Right cardiac atrium (tissue), 5 donors: ENCODE data around the gene HOXB8. TPM values are rescaled to one million over a fixed set of nuclear protein-coding genes. Genes with fewer than 3 reads are reported as not detected.

Experiments
- ATAC-seq, 2 donors: fragments of 200-7000 bp; cut with Tn5 transposase; one replicate each; pipeline versions ENCODE4 v1.8.0 to v1.9.1; 2020; ENCODE audit warnings: moderate library complexity in 2 of 2, mild to moderate bottlenecking in 1 of 2
- DNase-seq, 3 donors: peaks; one replicate each; pipeline ENCODE4 v3.0.0-alpha.2; 2020
- H3K27ac ChIP-seq: one replicate; pipeline ENCODE4 v1.5.1; 2013; ENCODE audit warnings: mild to moderate bottlenecking, low read length, control low read depth, moderate library complexity
- H3K27me3 ChIP-seq: one replicate; pipeline ENCODE4 v1.6.1; 2013; ENCODE audit not compliant: control insufficient read depth, insufficient read depth
- H3K4me1 ChIP-seq: one replicate; pipeline ENCODE4 v1.6.1; 2013; ENCODE audit warnings: low read length; ENCODE audit not compliant: control insufficient read depth, insufficient read depth
- H3K4me3 ChIP-seq: one replicate; pipeline ENCODE4 v1.5.1; 2013; ENCODE audit warnings: low read length, control low read depth
- H3K9me3 ChIP-seq: one replicate; pipeline ENCODE4 v1.6.1; 2013; ENCODE audit warnings: low read length; ENCODE audit not compliant: control insufficient read depth
- WGBS: extraction: QIAGEN DNeasy Blood & Tissue Kit; methylation state at CpG from one replicate; pipeline ENCODE4 v1.1.7; 2013; 5-methylcytosine and 5-hydroxymethylcytosine counted together
- intact Hi-C, 4 donors: fragments of 100-400 bp; cut with DNase I; formaldehyde crosslinking; loops; one replicate each; pipeline versions ENCODE4 v1.11.0 to v1.14.0; 2022 to 2023
- polyA plus RNA-seq: library from polyadenylated mRNA; stranded (reverse); fragments of 200-250 nt; gene quantifications from one replicate; pipeline ENCODE4 v1.2.3, GENCODE V29; 2013
- total RNA-seq, 4 donors: library from RNA; stranded (reverse); fragmentation: NEBNext Ultra II Directional; extraction: Animal tissue kit (Norgen Biotek cat#: 25700); gene quantifications; one replicate each; pipeline ENCODE4 v1.2.1, GENCODE V29; 2021
- donor health status: healthy with polysubstance abuse.
- donor health status: DM: no; HTN: yes; CAD: no.
- donor health status: DM: no; HTN: no; CAD: no.
- donor health status: DM: no; HTN: yes; CAD: no; lungs with severe emphysema.
- donor health status: DM: yes; HTN: yes; CAD: no.

HOXB8 gene
- total and polyA plus RNA-seq, 5 donors, result not detected

DNA sequence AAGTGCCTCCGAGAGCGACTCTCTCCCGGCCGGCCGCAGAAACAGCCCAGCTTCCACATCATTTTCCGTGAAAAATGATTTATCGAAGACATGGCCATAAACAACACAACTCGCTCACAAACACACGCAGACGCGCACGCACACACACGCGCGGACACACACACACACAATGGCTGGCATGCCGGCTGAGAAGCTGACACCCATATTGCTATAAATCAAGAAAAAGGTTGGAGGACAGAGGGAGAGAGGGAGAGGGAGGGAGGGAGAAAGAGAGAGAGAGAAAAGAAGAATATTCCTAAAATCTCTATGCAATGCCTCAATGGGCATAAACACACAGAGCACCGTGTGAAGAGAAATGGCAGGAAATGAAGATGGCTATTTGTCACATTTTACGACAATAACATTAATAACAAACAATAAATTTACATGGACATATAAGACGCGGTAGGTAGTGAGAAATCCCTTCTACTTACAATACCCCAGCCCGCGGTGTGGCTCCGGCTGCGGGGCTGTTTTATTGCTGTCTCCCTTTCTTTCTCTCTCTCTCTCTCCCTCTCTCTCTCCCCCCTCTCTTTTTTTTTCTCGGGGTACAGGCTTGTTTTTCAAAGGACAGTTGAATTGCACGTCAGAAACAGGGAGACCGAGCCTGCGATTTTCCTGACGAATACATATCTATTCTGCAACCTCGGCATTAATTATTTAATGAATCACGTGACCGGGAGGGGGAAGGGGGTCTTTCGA, 46.4 kb downstream of the HOXB8 start:
- 20% methylated on average over 33 of the region's 33 CpGs for WGBS
- intact Hi-C loops, result no loop called here
- DNase-seq, result no peak
- no peak for ATAC-seq
- Histone ChIP-seq H3K27ac (peak overlapping the region; percentile 0), H3K27me3 (peaks cover 5% of the 10 kb centered on the region), H3K4me3 (peak overlapping the region; percentile 22), H3K4me1 (peaks cover 8% of the 10 kb centered on the region), H3K9me3 (no peaks in the 10 kb centered on the region)

DNA sequence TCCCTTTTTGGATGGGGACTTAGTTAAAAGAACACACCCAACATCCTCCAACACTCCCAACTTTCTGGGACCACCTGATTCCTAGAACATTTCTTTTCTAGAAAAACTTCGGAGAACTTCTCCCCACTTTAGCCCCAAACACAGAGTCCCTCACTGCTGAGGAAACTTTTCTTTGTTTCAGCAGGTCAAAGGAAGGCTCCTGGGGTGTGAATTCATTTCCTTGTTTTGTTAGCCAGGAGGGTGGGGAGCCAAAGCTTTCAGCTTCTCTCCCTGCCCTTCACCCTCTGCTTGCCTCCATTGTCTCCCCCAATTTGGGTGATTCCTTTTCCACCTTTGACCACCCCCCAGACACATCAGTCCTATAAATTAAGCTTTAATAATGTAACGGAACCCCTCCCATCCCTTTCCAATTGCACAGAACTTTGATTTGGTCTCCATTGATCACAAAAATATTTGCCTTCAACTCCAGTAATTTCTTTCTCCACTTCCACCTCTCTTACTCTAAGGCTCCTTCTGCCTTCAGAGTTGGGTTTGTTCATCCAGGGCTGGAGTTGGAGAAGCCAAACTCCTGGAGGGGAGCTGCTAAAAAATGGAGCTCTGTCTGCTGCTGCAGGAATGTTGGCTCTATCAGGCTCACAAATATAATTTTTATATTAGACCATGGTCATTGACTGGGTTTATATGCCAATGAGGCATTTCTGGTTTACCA, 47.3 kb downstream of the HOXB8 start:
- Histone ChIP-seq H3K4me1 (peaks cover 8% of the 10 kb centered on the region), H3K27me3 (peaks cover 4% of the 10 kb centered on the region), H3K4me3 (no peak overlapping the region), H3K9me3 (no peaks in the 10 kb centered on the region), H3K27ac (peak overlapping the region; percentile 34)
- WGBS, result 62% methylated on average over 2 of the region's 2 CpGs
- DNase-seq (no peak), ATAC-seq (no peak)
- intact Hi-C loops, result no loop called here

DNA sequence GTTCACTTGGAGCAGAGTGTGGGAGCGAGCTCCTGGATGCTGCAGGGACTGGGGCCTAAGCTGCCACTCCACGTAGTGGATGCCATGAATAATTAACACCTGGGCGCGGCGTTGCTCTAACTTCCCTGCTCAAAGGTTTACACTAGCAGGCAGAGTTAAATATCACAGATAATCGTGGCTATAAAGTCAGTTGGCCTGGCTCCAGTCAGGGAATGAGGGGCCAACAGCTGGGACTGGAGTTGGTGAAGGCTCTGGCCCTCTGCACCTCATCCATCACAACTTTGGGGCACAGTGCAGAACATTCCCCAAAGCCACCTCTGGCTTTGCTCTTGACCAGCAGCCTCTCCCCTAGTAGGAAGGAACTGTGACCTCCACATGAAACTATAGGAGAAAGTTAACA, 47.9 kb downstream of the HOXB8 start:
- DNase-seq (no peak), ATAC-seq (no peak)
- 72% methylated on average over 6 of the region's 6 CpGs for WGBS
- H3K27me3 ChIP-seq, result no peaks in the 10 kb centered on the region
- H3K4me1 ChIP-seq, result peaks cover 8% of the 10 kb centered on the region
- no peak overlapping the region for H3K4me3 ChIP-seq
- intact Hi-C loops, result no loop called here
- H3K27ac ChIP-seq, result peak overlapping the region; percentile 34
- no peaks in the 10 kb centered on the region for H3K9me3 ChIP-seq

DNA sequence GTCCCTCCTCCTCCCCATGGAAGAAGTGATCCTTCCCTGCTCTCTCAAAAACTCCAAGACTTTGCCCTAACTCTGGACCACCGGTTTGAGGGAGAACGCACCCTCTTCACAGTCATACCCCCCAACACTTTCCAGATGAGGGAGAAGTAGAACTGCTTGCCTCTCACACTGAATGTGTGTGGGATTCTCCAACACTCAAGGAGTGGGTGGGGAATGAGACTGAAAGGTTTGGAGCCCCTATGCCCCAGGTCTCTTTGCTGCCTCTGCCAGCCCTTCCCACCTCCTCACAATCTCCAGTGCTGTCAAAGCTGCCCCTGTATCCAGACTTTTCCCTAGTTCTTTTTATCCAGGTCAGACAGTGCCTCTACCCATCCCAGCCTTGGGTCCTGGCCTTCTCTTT, 48.4 kb downstream of the HOXB8 start:
- Histone ChIP-seq H3K4me3 (no peak overlapping the region), H3K4me1 (peaks cover 8% of the 10 kb centered on the region), H3K27ac (no peak overlapping the region), H3K9me3 (no peaks in the 10 kb centered on the region), H3K27me3 (no peaks in the 10 kb centered on the region)
- 41% methylated on average over 2 of the region's 2 CpGs for WGBS
- no peak for ATAC-seq
- intact Hi-C loops, result no loop called here
- DNase-seq, result no peak

DNA sequence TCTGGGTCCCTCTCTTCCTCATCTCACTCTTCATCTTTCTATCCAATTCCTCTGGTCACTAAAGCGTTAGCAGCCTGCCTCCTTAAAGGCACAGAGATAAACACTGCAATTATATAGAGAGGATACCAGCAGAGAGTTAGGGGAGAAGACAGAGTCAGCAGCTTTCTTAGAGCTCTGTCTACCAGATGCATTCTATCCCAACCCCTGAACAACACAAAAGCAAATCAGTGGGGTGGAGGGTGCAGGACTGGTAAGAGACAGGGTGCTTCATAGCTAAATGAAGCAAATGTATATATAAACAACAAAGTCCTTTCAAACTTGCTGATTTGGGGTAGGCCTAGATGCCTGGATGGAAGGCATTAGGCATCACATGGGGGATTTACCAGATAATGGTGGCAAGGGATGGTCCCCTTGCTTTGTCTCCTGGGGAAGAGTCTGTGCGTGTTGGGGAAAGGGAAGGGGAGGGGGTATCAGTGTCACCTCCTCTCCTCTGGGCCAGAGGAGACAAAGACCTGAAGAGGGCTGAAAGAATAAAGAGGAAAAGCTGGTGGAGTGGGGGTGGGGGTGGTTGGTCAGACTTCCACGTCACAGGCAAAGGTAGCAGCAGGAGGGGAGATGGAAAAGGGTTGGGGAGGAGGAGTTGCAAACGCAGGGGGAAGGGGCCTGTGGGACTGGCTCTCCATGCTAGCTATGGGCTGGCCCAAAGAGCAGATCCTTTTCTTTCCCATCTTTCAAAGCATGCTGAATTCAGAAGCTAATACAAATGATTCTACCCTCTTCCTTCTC, 49.0 kb downstream of the HOXB8 start:
- DNase-seq (no peak), ATAC-seq (no peak)
- Histone ChIP-seq H3K9me3 (no peaks in the 10 kb centered on the region), H3K27ac (no peak overlapping the region), H3K4me3 (no peak overlapping the region), H3K4me1 (peaks cover 8% of the 10 kb centered on the region), H3K27me3 (no peaks in the 10 kb centered on the region)
- WGBS, result 57% methylated on average over 4 of the region's 4 CpGs
- intact Hi-C loops, result no loop called here

DNA sequence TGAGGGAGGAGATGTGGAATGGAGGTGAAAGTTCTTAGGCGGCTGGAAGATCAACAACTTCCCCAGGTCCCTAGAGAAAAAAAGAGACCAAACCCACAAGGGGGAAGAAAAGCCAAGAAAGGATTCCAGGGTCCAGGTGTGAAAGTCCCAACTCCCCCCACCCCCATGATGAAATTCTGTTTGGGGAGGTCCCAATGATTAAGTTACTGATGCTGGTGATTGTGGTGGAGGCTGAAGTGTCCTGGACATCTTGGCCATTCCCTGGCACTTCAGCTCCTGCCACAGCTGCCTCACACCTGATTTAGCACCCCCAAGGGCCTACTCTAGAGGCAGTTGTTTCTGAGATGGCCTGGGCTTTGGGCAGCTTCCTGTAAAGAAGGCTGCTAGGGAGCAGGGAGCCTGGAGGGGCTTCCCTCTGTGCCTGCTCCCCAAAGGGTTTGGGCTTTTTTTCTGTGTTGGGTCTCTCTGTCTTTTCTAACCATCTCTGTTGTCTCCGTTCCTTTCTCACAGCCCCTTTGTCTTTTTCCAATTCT, 50.0 kb downstream of the HOXB8 start:
- peak overlapping the region; percentile 41 for H3K4me3 ChIP-seq
- H3K27ac ChIP-seq, result no peak overlapping the region
- intact Hi-C loops, result no loop called here
- DNase-seq (no peak), ATAC-seq (no peak)
- H3K27me3 ChIP-seq, result no peaks in the 10 kb centered on the region
- H3K4me1 ChIP-seq, result peaks cover 6% of the 10 kb centered on the region
- no peaks in the 10 kb centered on the region for H3K9me3 ChIP-seq
- WGBS, result 54% methylated on average over 2 of the region's 2 CpGs

DNA sequence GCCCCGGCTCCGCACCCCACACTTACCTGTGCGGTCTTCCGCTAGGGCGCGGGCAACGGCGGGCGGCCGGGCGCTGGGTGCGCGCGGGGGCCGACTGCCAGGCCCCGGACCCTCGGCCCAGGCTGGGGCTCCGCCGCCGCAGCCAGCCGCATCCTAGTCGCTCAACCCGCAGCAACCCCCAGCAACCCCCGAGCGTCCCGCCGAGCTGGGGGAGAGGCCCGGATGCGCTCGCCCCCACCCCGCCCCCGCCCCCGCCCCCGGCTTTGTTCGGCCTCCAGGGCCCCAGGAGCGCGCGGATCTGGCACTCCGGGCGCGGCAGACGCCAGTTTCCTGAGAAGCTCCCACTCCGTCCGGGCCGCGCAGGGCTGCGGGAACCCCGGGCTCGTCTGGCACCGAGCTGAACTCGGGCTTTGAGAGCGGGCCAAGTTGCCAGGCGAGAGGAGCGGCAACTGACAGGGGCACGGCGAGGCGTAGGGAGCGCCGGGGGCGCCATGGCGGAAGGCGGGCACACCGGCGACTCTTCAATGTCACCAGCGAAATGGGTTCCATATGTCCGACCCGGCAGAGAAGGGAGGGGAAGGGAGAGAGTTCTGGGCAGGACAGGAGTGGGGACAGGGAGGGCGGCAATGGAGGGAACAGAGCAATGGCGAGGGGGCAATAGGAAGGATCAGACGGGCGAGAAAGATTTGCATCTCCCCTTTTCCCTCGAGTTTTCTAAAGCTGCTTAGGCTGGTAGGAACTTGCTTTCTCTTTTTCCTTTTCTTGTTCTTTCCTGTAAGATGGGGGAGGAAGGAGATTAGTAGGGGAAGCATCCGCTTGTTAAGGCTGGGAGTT, 50.7 kb downstream of the HOXB8 start:
- H3K4me3 ChIP-seq, result peak overlapping the region; percentile 41
- WGBS, result 8% methylated on average over 73 of the region's 73 CpGs
- H3K4me1 ChIP-seq, result peaks cover 6% of the 10 kb centered on the region
- peak overlapping the region; percentile 1 for H3K27ac ChIP-seq
- ATAC-seq (peak; percentile 51 to 52), DNase-seq (peak in 1 of 3 donors; percentile 59)
- H3K9me3 ChIP-seq, result no peaks in the 10 kb centered on the region
- intact Hi-C loops, result no loop called here
- no peaks in the 10 kb centered on the region for H3K27me3 ChIP-seq

DNA sequence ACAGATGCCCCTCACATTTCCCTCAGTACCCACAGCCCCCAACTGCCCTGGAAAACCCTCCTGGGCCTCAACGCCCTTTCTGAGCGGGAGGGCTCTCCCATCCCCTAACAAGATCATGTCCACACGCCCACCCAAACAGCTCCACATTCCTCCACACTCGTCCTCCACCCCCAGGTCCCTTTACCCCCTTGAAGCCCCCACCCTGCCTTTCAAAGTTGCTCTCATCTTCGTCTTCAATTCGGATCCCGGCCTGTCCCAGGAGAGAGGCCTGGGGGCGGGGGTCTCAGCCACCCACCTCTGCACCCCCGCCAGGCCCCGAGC, 51.3 kb downstream of the HOXB8 start:
- Histone ChIP-seq H3K4me3 (peak overlapping the region; percentile 41), H3K27ac (no peak overlapping the region), H3K4me1 (peaks cover 6% of the 10 kb centered on the region), H3K27me3 (no peaks in the 10 kb centered on the region), H3K9me3 (no peaks in the 10 kb centered on the region)
- intact Hi-C loops, result no loop called here
- ATAC-seq, result no peak
- DNase-seq, result no peak
- 23% methylated on average over 10 of the region's 10 CpGs for WGBS

DNA sequence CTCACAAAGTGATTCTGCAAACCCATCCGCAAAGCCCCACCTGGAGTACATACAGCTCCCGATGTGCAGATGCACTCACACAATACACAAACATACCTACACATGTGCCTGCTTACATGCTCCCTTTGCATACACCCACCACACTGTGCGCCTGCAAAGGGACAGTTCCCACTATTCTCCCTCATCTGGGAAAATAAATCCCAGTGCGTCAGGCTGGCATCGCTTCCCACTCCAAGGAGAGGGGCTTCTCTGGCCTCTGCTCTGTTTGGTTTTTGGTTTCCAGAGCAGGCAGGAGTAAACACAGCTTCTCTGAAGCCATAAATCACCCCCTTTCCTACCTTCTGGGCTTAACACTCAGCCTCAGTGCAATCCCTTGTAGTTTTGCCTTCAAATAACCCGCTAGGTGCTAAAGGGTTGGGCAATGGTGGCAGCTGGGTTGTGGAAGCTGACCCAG, 51.7 kb downstream of the HOXB8 start:
- peaks cover 6% of the 10 kb centered on the region for H3K4me1 ChIP-seq
- DNase-seq (no peak), ATAC-seq (no peak)
- no peaks in the 10 kb centered on the region for H3K27me3 ChIP-seq
- 70% methylated on average over 6 of the region's 6 CpGs for WGBS
- H3K4me3 ChIP-seq, result no peak overlapping the region
- intact Hi-C loops, result no loop called here
- no peaks in the 10 kb centered on the region for H3K9me3 ChIP-seq
- H3K27ac ChIP-seq, result peak overlapping the region; percentile 10

DNA sequence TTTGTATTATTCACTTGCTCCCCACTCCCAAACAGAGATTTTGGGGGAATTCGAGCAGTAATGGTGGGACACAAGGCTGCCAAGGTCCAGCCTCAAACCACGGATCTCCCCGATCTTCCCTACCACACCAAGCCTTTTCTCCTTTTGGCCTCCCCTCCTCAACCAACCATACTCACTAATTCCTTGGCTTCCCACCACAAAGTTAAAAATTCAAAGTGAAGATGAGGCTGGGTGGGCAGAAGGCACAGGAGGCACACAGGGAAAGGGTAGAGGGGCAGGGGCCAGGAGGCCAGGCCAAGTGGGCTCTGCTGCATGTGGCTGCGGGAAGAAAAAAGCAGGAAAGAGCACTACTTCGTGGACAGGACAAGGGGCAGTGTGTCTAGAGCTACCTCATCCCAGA, 52.2 kb downstream of the HOXB8 start:
- no peak for ATAC-seq
- DNase-seq, result no peak
- intact Hi-C loops, result no loop called here
- Histone ChIP-seq H3K4me1 (peaks cover 6% of the 10 kb centered on the region), H3K9me3 (no peaks in the 10 kb centered on the region), H3K27me3 (no peaks in the 10 kb centered on the region), H3K4me3 (no peak overlapping the region), H3K27ac (no peak overlapping the region)
- 58% methylated on average over 5 of the region's 5 CpGs for WGBS
